ENCODE measurements around the gene WLS. TPM values are rescaled to one million over a fixed set of nuclear protein-coding genes. Genes with fewer than 3 reads are reported as not detected.

The WLS gene
- total and polyA plus RNA-seq, 2 donors (not counting 1 experiment from before 2014, with no cell fraction given) = 0.49 TPM; not detected in 1

DNA sequence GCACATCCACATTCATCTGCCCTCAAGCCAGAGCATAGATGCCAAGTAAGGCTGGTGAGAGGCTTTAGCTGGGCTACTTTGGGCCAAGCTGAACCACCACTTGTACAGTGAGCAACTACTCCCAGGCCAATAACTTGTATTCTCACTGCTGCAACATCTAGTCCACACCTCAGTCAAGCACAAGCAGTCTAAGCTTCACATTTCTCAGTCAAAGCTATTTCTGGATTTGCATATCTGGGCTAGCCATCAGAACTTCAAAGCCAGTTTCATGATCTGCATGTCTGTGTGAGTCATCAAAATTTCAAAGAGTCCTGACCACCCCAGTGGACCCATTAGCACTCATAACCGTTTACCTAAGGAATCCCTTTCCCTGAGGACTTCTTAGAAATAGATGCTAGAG is 104.2 kb downstream of the WLS start:
- Mint-ChIP-seq H3K27ac (no peak overlapping the region), H3K4me3 (no peak overlapping the region), H3K4me1 (no peaks in the 10 kb centered on the region), H3K27me3 (peaks cover 3% of the 10 kb centered on the region), H3K9me3 (ENCODE audit: insufficient read depth) (no peaks in the 10 kb centered on the region)
- H3K36me3 ChIP-seq (replicated peaks in 1 of 2; ENCODE audit: control extremely low read depth in 1 of 2, control insufficient read depth in 1 of 2, extremely low read depth in 1 of 2, insufficient read depth in 2 of 2, low read length in 1 of 2) = no peaks in the 10 kb centered on the region
- no peak overlapping the region for H3K4me2 ChIP-seq (replicated peaks; ENCODE audit: low read depth, low read length, poor library complexity, severe bottlenecking)
- ATAC-seq (ENCODE audit: low read depth) (no peak), DNase-seq (no peak)
- H3K9me3 ChIP-seq (ENCODE audit: control extremely low read depth in 1 of 3, control insufficient read depth in 2 of 3, insufficient read depth in 1 of 3, low read length in 2 of 3) = no peaks in the 10 kb centered on the region
- H3K27ac ChIP-seq (ENCODE audit: low read length in 2 of 2) = no peak overlapping the region
- no CpG with 5 or more reads among the region's 1 CpG for WGBS (ENCODE audit: insufficient coverage)
- no peak overlapping the region for H3K9ac ChIP-seq (ENCODE audit: low read length)
- ChIA-PET POLR2A (no interaction called here), CTCF (interaction anchor here (2.4 kb wide), 1 partner anchor 8 kb away, joined by 13 read pairs; no protein-coding TSS in a partner anchor)
- no peaks in the 10 kb centered on the region for H3K4me1 ChIP-seq (ENCODE audit: control insufficient read depth in 2 of 2, insufficient read depth in 2 of 2, low read length in 2 of 2)
- intact Hi-C loops (cut with micrococcal nuclease) = loop anchor here (10.0 kb wide), 1 partner anchor 217 kb away; no protein-coding TSS in a partner anchor
- no peaks in the 10 kb centered on the region for H4K20me1 ChIP-seq (ENCODE audit: control insufficient read depth, insufficient read depth, low read length, poor library complexity, severe bottlenecking)
- H2AFZ ChIP-seq (ENCODE audit: insufficient read depth, low read depth, low read length, poor library complexity, severe bottlenecking) = no peak overlapping the region
- no peak for TF ChIP-seq EZH2 (IDR thresholded peaks at IDR 0.05; ENCODE audit: borderline replicate concordance, insufficient read depth, low read depth, low read length, poor library complexity, severe bottlenecking)
- TF ChIP-seq, protein P1, sequence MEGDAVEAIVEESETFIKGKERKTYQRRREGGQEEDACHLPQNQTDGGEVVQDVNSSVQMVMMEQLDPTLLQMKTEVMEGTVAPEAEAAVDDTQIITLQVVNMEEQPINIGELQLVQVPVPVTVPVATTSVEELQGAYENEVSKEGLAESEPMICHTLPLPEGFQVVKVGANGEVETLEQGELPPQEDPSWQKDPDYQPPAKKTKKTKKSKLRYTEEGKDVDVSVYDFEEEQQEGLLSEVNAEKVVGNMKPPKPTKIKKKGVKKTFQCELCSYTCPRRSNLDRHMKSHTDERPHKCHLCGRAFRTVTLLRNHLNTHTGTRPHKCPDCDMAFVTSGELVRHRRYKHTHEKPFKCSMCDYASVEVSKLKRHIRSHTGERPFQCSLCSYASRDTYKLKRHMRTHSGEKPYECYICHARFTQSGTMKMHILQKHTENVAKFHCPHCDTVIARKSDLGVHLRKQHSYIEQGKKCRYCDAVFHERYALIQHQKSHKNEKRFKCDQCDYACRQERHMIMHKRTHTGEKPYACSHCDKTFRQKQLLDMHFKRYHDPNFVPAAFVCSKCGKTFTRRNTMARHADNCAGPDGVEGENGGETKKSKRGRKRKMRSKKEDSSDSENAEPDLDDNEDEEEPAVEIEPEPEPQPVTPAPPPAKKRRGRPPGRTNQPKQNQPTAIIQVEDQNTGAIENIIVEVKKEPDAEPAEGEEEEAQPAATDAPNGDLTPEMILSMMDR (IDR thresholded peaks at IDR 0.05) = no peak
- H3K27me3 ChIP-seq (replicated peaks in 1 of 4; ENCODE audit: control extremely low read depth in 1 of 4, control insufficient read depth in 3 of 4, insufficient read depth in 4 of 4, low read length in 3 of 4) = no peaks in the 10 kb centered on the region
- no peak overlapping the region for H3K4me3 ChIP-seq (ENCODE audit: control extremely low read depth in 1 of 5, extremely low read depth in 1 of 5, insufficient read depth in 1 of 5, low read depth in 2 of 5, low read length in 4 of 5)
- H3K79me2 ChIP-seq (ENCODE audit: control insufficient read depth, insufficient read depth, low read length) = no peaks in the 10 kb centered on the region

DNA sequence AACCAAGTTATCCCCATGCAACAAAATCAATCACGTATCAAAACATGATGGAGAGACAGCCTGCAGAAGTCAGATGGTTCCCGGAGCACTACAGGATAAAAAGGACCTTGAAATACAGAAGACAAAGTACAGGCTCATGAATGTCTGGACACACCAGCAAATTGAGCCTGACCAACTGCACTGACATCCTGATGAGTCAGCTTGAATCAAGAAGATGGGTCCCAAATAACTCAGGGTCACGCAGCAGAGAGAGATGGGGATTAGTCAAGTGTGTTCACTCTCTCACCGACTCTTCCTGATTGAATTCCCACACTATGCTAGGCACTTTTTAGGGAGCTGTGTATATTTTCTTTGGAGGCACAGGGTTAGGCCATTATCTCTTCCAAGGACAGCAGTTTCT is 110.8 kb downstream of the WLS start:
- H3K36me3 ChIP-seq (replicated peaks in 1 of 2; ENCODE audit: control extremely low read depth in 1 of 2, control insufficient read depth in 1 of 2, extremely low read depth in 1 of 2, insufficient read depth in 2 of 2, low read length in 1 of 2) = no peaks in the 10 kb centered on the region
- no peaks in the 10 kb centered on the region for H3K9me3 ChIP-seq (ENCODE audit: control extremely low read depth in 1 of 3, control insufficient read depth in 2 of 3, insufficient read depth in 1 of 3, low read length in 2 of 3)
- no peak overlapping the region for H3K9ac ChIP-seq (ENCODE audit: low read length)
- no peaks in the 10 kb centered on the region for H3K9me3 Mint-ChIP-seq (ENCODE audit: insufficient read depth)
- H3K4me3 Mint-ChIP-seq = no peak overlapping the region
- no peak overlapping the region for H3K27ac Mint-ChIP-seq
- peaks cover 1% of the 10 kb centered on the region for H3K4me1 Mint-ChIP-seq
- no peaks in the 10 kb centered on the region for H3K27me3 Mint-ChIP-seq
- ATAC-seq (ENCODE audit: low read depth) (no peak), DNase-seq (no peak)
- TF ChIP-seq, protein P1 (IDR thresholded peaks at IDR 0.05) = no peak
- no peak for TF ChIP-seq EZH2 (IDR thresholded peaks at IDR 0.05; ENCODE audit: borderline replicate concordance, insufficient read depth, low read depth, low read length, poor library complexity, severe bottlenecking)
- H3K4me3 ChIP-seq (ENCODE audit: control extremely low read depth in 1 of 5, extremely low read depth in 1 of 5, insufficient read depth in 1 of 5, low read depth in 2 of 5, low read length in 4 of 5) = no peak overlapping the region
- H3K27ac ChIP-seq (ENCODE audit: low read length in 2 of 2) = no peak overlapping the region
- 94% methylated on average over 2 of the region's 4 CpGs for WGBS (ENCODE audit: insufficient coverage)
- H3K4me1 ChIP-seq (ENCODE audit: control insufficient read depth in 2 of 2, insufficient read depth in 2 of 2, low read length in 2 of 2) = peaks cover 2 to 3% of the 10 kb centered on the region in 2 donors
- H4K20me1 ChIP-seq (ENCODE audit: control insufficient read depth, insufficient read depth, low read length, poor library complexity, severe bottlenecking) = no peaks in the 10 kb centered on the region
- ChIA-PET POLR2A (no interaction called here), CTCF (interaction anchor here (1.4 to 4.7 kb wide), 5 partner anchors 14 to 1617 kb away, joined by 3 to 54 read pairs (median 13); no protein-coding TSS in a partner anchor)
- intact Hi-C loops (cut with micrococcal nuclease) = loop anchor here (10.0 kb wide), 1 partner anchor 223 kb away; no protein-coding TSS in a partner anchor
- H2AFZ ChIP-seq (ENCODE audit: insufficient read depth, low read depth, low read length, poor library complexity, severe bottlenecking) = no peak overlapping the region
- H3K27me3 ChIP-seq (replicated peaks in 1 of 4; ENCODE audit: control extremely low read depth in 1 of 4, control insufficient read depth in 3 of 4, insufficient read depth in 4 of 4, low read length in 3 of 4) = no peaks in the 10 kb centered on the region
- no peak overlapping the region for H3K4me2 ChIP-seq (replicated peaks; ENCODE audit: low read depth, low read length, poor library complexity, severe bottlenecking)
- no peaks in the 10 kb centered on the region for H3K79me2 ChIP-seq (ENCODE audit: control insufficient read depth, insufficient read depth, low read length)

Measured in B cell (primary cell).